ENCODE data around the gene PICALM.
"Not testable (repeated sequence)": the region's sequence is repeated elsewhere in the genome, so short reads cannot be mapped to it uniquely, and the experiment has no call there.

The PICALM gene

DNA sequence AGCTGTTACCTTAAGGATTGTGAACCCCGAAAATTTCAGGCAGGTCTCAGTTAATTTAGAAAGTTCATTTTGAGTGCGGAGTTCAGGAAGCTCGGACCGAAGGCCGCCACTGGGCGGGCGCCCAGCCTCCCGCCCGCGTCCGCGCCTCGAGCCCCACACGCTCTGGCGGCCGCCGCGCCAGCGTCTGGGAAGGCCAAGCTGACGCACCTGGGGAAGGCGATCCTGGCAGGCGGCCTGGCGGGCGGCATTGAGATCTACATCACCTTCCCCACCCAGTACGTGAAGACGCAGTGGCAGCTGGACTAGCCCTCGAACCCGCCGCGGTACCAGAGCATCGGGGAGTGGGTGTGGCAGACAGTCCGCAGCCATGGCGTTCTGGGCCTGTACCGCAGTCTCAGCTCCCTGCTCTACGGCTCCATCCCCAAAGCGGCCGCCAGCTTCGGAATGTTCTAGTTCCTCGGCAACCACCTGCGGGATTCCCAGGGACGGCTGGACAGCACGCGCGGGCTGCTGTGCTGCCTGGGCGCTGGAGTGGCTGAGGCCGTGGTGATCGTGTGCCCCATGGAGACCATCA lies 134.2 kb downstream of the PICALM start:
- DNase-seq, result no peak

DNA sequence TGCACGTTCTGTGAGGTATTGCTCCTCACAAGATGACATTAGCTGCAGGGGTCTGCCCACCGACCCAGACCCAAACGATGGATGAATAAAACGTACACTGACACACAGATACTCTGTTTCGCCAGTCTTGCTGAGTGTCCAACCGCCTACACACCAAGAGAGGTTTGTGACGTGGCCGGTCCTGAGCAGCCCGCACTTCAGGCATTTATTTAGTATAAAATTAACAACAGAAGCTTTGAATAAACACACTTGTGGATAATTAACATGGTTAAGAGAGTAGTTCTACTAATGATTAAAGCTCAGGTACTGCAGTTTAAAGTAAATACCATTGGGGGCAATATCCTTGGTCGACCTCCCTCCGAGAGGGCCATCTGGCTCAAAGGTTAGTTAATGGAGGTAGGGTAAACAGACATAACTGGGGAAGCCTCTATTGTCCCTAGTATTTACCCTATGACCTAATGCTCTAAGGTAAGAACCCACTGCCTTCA lies 138.0 kb downstream of the PICALM start:
- no peak for DNase-seq

DNA sequence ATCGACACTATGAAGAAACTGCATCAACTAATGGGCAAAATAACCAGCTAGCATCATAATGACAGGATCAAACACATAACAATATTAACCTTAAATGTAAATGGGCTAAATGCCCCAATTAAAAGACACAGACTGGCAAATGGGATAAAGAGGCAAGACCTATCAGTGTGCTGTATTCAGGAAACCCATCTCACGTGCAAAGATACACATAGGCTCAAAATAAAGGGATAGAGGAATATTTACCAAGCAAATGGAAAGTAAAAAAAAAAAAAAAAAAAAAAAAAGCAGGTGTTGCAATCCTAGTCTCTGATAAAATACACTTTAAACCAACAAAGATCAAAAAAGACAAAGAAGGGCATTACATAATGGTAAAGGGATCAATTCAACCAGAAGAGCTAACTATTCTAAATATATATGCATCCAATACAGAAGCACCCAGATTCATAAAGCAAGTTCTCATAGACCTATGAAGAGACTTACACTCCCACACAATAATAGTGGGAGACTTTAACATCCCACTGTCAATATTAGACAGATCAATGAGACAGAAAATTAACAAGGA lies 142.2 kb downstream of the PICALM start:
- DNase-seq, result not testable (repeated sequence)

DNA sequence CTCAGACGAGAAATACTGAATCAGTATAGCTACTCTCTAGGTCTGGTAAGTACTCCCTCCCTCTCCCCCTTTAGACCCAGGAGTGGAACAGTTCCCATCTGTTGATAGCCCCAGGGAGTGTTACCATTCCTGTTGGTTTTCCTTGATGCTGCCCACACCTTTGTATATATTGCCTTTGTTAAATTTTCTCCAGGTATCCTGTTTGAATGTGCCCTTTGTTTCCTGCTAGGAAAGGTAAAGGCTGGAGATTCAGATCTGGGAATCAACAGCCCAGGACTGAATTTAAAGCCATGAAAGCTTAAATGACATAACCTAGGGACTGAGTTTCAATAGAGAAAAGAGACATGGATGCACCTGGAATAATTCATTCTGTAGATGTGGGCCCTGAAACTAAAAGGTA lies 145.4 kb downstream of the PICALM start:
- DNase-seq, result no peak

DNA sequence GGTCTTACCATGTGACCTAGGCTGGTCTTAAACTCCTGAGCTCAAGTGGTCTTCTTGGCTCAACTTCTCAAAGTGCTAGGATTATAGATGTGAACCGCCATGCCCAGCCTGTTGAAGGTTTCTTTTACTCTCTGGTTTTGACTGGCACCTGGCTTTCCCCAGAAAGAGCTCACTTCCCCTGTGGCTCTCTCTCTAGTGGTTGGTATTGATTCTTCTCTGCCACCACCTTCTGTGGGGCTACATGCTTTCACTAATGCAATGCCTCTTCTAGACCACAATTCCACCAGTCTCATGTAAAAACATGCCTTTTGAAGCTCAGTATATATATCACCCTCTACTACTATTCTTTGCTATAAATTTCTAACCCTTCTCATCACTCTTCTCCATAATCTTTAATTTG lies 146.5 kb downstream of the PICALM start:
- DNase-seq, result no peak

DNA sequence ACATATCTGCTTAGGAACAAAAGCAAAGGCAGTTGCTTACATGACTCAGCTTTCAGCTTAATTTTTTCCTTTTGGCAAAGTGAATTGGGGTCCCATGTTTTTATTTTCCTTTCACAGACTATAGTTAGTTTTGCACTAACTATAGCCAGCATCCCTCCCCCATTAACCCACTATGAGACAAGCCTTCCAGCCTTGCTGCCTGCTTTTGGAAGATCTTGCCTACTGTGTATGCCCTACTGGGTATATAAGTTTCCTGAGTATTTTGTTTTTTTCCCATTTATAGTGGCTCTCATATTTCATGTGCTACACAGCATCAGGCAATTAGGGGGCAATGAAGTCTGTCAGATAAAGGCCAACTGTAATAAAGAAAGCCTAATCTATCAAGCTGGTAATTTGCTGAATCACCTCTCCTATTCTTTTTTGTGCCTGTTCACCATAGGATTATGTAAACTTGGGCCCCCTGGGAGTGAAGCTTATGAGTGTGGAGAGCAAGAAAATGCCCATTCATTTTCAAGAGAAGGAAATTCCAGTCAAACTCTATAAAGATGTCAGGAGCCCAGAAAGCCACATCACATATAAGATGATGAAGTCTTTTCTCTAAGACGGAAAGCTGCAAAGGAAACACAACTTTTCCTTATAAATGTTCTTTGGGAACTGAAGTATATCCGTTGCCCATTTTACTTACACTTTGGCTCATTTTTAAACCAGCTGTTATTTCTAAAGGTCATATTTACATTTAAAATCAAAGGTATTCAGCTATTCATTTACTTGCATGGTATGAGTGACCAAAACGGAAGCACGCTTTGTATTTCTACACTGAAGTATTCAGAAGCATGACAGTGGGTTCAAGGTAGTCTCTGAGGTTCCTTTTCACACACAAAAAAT lies 149.7 kb downstream of the PICALM start:
- DNase-seq, result no peak

DNA sequence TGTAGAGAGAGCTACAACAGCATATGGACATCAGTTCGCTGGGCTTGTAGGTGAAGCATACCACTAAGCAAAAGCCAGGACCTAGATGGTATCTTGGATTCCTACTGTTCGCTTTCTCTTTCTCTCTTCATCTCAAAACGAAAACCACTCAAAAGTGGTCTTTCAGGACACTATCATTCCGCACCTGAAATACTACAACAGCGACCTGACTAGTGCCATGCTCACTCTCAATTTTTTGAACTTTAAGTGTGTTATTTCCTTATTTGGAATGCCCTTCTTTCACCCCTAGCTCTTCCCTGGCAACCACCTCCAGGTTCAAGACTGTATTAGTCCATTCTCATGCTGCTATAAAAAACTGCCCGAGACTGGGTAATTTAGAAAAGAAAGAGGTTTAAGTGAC lies 154.5 kb downstream of the PICALM start:
- no peak for DNase-seq

DNA sequence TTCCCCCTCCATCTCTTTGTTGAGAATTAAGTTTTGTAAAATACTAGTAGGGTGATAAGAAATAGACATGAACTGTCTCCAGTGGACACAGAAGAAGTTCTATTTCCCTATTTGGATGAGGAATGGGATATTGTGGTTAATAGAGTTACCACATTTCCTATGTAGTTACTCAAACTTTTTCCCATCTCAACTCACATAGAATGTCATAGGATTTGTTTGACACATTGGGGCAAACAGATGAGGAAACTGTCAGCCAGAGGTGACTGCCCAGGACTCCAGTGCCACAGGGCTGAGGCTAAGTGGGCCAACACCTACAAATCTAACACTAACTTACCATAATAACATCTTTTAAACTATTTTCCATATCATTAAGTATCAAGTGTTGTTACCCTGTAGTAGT lies 155.4 kb downstream of the PICALM start:
- peak; percentile 76 to 86 for DNase-seq

DNA sequence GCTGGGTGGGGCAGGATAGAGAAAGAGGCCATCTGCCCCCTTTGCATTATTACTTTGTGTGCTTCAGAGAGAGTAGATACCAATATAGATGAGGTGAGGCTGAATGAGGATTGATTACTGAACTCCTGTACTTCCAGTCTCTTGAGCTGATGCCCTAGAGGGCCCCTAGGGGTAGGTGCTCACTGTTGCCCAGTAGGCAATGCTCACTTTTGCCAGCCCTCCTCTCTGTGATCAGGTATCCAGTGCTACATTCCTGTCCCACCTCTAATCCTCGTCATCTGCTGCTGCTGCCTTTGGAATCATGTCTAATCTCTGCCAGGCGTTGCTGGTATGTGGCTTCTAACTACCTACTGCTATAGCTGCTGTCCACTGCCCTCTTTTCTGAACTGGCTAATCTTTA lies 156.5 kb downstream of the PICALM start:
- DNase-seq, result no peak

All from inflammatory macrophage treated with lipopolysaccharide for 1 hour (primary cell).